ENCODE results near the gene ZNF580.

DNA sequence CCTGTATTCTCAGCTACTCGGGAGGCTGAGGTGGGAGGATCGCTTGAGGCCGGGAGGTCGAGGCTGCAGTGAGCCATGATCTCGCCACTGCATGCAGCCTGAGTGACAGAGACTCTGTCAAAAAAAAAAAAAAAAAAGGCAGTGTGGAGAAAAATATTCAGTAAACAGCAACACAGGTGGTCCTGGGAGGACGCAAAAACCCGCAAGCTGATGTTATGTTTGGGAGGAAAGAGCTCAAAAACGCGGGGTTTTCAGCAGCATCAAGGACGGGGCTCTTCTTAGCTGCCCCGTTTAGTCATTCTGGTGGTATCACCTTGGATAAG is 15.8 kb upstream of the ZNF580 start:
- TF ChIP-seq POLR2A (IDR thresholded peaks at IDR 0.05): no peak
- TF ChIP-seq, protein P1, sequence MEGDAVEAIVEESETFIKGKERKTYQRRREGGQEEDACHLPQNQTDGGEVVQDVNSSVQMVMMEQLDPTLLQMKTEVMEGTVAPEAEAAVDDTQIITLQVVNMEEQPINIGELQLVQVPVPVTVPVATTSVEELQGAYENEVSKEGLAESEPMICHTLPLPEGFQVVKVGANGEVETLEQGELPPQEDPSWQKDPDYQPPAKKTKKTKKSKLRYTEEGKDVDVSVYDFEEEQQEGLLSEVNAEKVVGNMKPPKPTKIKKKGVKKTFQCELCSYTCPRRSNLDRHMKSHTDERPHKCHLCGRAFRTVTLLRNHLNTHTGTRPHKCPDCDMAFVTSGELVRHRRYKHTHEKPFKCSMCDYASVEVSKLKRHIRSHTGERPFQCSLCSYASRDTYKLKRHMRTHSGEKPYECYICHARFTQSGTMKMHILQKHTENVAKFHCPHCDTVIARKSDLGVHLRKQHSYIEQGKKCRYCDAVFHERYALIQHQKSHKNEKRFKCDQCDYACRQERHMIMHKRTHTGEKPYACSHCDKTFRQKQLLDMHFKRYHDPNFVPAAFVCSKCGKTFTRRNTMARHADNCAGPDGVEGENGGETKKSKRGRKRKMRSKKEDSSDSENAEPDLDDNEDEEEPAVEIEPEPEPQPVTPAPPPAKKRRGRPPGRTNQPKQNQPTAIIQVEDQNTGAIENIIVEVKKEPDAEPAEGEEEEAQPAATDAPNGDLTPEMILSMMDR (IDR thresholded peaks at IDR 0.05): no peak

Measured in sigmoid colon (tissue), 3 donors.